ENCODE measurements around the gene GHR.

The GHR gene

GRCh38 chr5:42518595-42519221 lies 95.5 kb downstream of the GHR start:
- DNase-seq = no peak

- DNase-seq = no peak
Measured at GRCh38 chr5:42520203-42520602, 97.0 kb downstream of the GHR start.

GRCh38 chr5:42520957-42521356 lies 97.7 kb downstream of the GHR start:
- DNase-seq = no peak

- no peak for DNase-seq
Measured at GRCh38 chr5:42521406-42521805, 98.2 kb downstream of the GHR start.

GRCh38 chr5:42522783-42523182 lies 99.5 kb downstream of the GHR start:
- no peak for DNase-seq

- no peak for DNase-seq
Measured at GRCh38 chr5:42526179-42526578, 102.9 kb downstream of the GHR start.

GRCh38 chr5:42531611-42532010 lies 108.4 kb downstream of the GHR start:
- DNase-seq = no peak

- no peak for DNase-seq
Measured at GRCh38 chr5:42542106-42542505, 118.9 kb downstream of the GHR start.

- DNase-seq = no peak
Measured at GRCh38 chr5:42543774-42544173, 120.5 kb downstream of the GHR start.

GRCh38 chr5:42545038-42545437 lies 121.8 kb downstream of the GHR start:
- no peak for DNase-seq

- DNase-seq = no peak
Measured at GRCh38 chr5:42547141-42547540, 123.9 kb downstream of the GHR start.

GRCh38 chr5:42547894-42548293 lies 124.7 kb downstream of the GHR start:
- DNase-seq = no peak

- DNase-seq = no peak
Measured at GRCh38 chr5:42552597-42552996, 129.4 kb downstream of the GHR start.

- DNase-seq = no peak
Measured at GRCh38 chr5:42553461-42553860, 130.2 kb downstream of the GHR start.

GRCh38 chr5:42555010-42555409 lies 131.8 kb downstream of the GHR start:
- no peak for DNase-seq

- no peak for DNase-seq
Measured at GRCh38 chr5:42555797-42556196, 132.6 kb downstream of the GHR start.

GRCh38 chr5:42557689-42558088 lies 134.4 kb downstream of the GHR start:
- DNase-seq = no peak

GRCh38 chr5:42561656-42562055 lies 138.4 kb downstream of the GHR start:
- DNase-seq = no peak

GRCh38 chr5:42564689-42565356 lies 141.6 kb downstream of the GHR start:
- DNase-seq = no peak

- no peak for DNase-seq
Measured at GRCh38 chr5:42566652-42567295, 143.5 kb downstream of the GHR start.

GRCh38 chr5:42569325-42569724 lies 146.1 kb downstream of the GHR start:
- DNase-seq = no peak

GRCh38 chr5:42569953-42570548 lies 146.8 kb downstream of the GHR start:
- DNase-seq = no peak

- no peak for DNase-seq
Measured at GRCh38 chr5:42570966-42571960, 148.0 kb downstream of the GHR start.

Measured in T-helper 2 cell (primary cell).